Heart right ventricle (tissue), 16 donors: ENCODE results near the gene TRIML2. TPM values are rescaled to one million over a fixed set of nuclear protein-coding genes. Genes with fewer than 3 reads are reported as not detected.

ENCODE experiments used
- ATAC-seq, 8 donors: fragments of 200-7000 bp; cut with Tn5 transposase; one replicate each; pipeline ENCODE4 v1.9.1; 2020; ENCODE audit warnings: mild to moderate bottlenecking in 8 of 8, moderate library complexity in 8 of 8, moderate number of reproducible peaks in 1 of 8
- DNase-seq, 2 donors: peaks; one replicate each; pipeline ENCODE4 v3.0.0-alpha.2; 2020
- H3K27ac ChIP-seq, 10 donors: fragments of 200-600 bp; sonication (generic) in 2 of 10; one replicate each; pipeline versions ENCODE4 v1.5.0 to v1.8.0; 2020 to 2022; ENCODE audit warnings: mild to moderate bottlenecking in 3 of 10
- H3K27me3 ChIP-seq, 7 donors: fragments of 200-600 bp; one replicate each; pipeline ENCODE4 v1.8.0; 2021 to 2022; ENCODE audit warnings: mild to moderate bottlenecking in 2 of 7
- H3K36me3 ChIP-seq, 9 donors: fragments of 200-600 bp; sonication (generic) in 1 of 9; one replicate each; pipeline versions ENCODE4 v1.5.0 to v1.8.0; 2020 to 2022; ENCODE audit warnings: mild to moderate bottlenecking in 2 of 9
- H3K4me1 ChIP-seq, 9 donors: fragments of 200-600 bp; sonication (generic) in 1 of 9; one replicate each; pipeline versions ENCODE4 v1.5.0 to v1.8.0; 2020 to 2022; ENCODE audit warnings: mild to moderate bottlenecking in 4 of 9
- H3K4me3 ChIP-seq, 10 donors: fragments of 200-600 bp; sonication (generic) in 2 of 10; one replicate each; pipeline versions ENCODE4 v1.5.0 to v1.8.0; 2020 to 2022; ENCODE audit warnings: mild to moderate bottlenecking in 7 of 10, moderate library complexity in 2 of 10
- H3K9me3 ChIP-seq, 11 donors: fragments of 200-600 bp in 10 of 11; sonication (generic) in 2 of 11; one replicate each; pipeline versions ENCODE4 v1.5.0 to v1.8.0; 2013 to 2022; ENCODE audit warnings: mild to moderate bottlenecking in 2 of 11, control low read depth in 1 of 11, moderate library complexity in 1 of 11
- CTCF ChIP-seq, 9 donors: fragments of 200-600 bp; sonication (generic) in 2 of 9; IDR thresholded peaks; one replicate each; pipeline versions ENCODE4 v1.5.0 to v1.8.0; 2021 to 2022; ENCODE audit warnings: antibody characterized with exemption in 9 of 9, mild to moderate bottlenecking in 5 of 9, moderate library complexity in 1 of 9
- WGBS, 2 donors: extraction: QIAGEN DNeasy Blood & Tissue Kit; methylation state at CpG; one replicate each; pipeline ENCODE4 v1.1.7; 2013; ENCODE audit warnings: inconsistent platforms in 1 of 2; 5-methylcytosine and 5-hydroxymethylcytosine counted together
- intact Hi-C, 10 donors: fragments of 100-400 bp; cut with DNase I; formaldehyde crosslinking; loops; one replicate each; pipeline versions ENCODE4 v1.11.1 to v1.14.2; 2022
- polyA plus RNA-seq, 2 donors: library from polyadenylated mRNA; stranded (reverse); fragments of 200-250 nt; gene quantifications; one replicate each; pipeline ENCODE4 v1.2.3, GENCODE V29; 2013
- total RNA-seq, 10 donors: library from RNA; stranded (reverse); fragmentation: NEBNext Ultra II Directional in 3 of 10; extraction: Animal tissue kit (Norgen Biotek cat#: 25700) in 3 of 10; gene quantifications; one replicate each; pipeline versions ENCODE4 v1.2.1 to v1.2.4, GENCODE V29; 2021 to 2023
- donor health status: Arrhythmogenic right ventricular cardiomyopathy.
- donor health status: ischemic (EF 13 %, LVEDD 7.1; RV severe dilation, severe dysfunction).
- donor health status: healthy with polysubstance abuse.
- donor health status: DM: no; HTN: yes; CAD: no.
- donor health status: DM: no; HTN: no; CAD: no.
- donor health status: ischemic (EF 25% LVEDD 6.9; RV normal size, moderate dysfunction).
- donor health status: ischemic (EF 25% LVEDD 5.7; RV mildly dilated, moderate dysfunction).
- donor health status: healthy.
- donor health status: DM: yes; HTN: yes; CAD: no.
- donor health status: Ischemic cardiomyopathy.
- donor health status: ischemic (EF 35%, LVEDD 5.7; RV mildly dilated, moderate dysfunction).
- donor health status: nonischemic (EF 11% LVEDD 7.7; RV severe dilation, severe dysfunction).
- donor health status: DM: yes; HTN: yes; CAD: no.
- donor health status: PGD.
- donor health status: ischemic (EF 29% LVEDD 5.4; RV normal size, mild dysfunction).
- donor health status: nonischemic (EF 23%, LVEDD 6.1; RV moderate dilation, normal function).

Gene TRIML2
- total and polyA plus RNA-seq, 12 donors = 0.01 TPM; not detected in 11

- ATAC-seq (no peak), DNase-seq (no peak)
- 53 to 66% methylated on average over 15 of the region's 15 CpGs for WGBS, 2 donors
- Histone ChIP-seq H3K36me3 (no peaks in the 10 kb centered on the region), H3K4me3 (no peak overlapping the region), H3K4me1 (no peaks in the 10 kb centered on the region), H3K27me3 (peaks cover 0 to 15% (median 0%) of the 10 kb centered on the region in 7 donors), H3K27ac (no peak overlapping the region), H3K9me3 (peaks cover 0 to 11% (median 0%) of the 10 kb centered on the region in 11 donors)
- intact Hi-C loops = no loop called here
- TF ChIP-seq CTCF (IDR thresholded peaks at IDR 0.05) = no peak
These were observed 67.2 kb downstream of the TRIML2 start for GRCh38 chr4:188042191-188042590.

GRCh38 chr4:188041721-188042120 is 67.7 kb downstream of the TRIML2 start:
- DNase-seq (no peak), ATAC-seq (no peak)
- Histone ChIP-seq H3K4me3 (no peak overlapping the region), H3K27me3 (peaks cover 0 to 15% (median 0%) of the 10 kb centered on the region in 7 donors), H3K9me3 (peaks cover 0 to 11% (median 0%) of the 10 kb centered on the region in 11 donors), H3K36me3 (no peaks in the 10 kb centered on the region), H3K27ac (no peak overlapping the region), H3K4me1 (no peaks in the 10 kb centered on the region)
- intact Hi-C loops = no loop called here
- TF ChIP-seq CTCF (IDR thresholded peaks at IDR 0.05) = no peak
- 73 to 78% methylated on average over 21 of the region's 21 CpGs for WGBS, 2 donors

Other genes starting within 250 kb of the TRIML2 start
- under 1 TPM in 1 of 10 donors, not detected in 9; 0.09 TPM for gene ZFP42, start 113.8 kb downstream of the TRIML2 start, total RNA-seq
- gene ZFP42, start 113.8 kb downstream of the TRIML2 start, polyA plus RNA-seq = not detected
- gene TRIML1, start 29.8 kb upstream of the TRIML2 start, total RNA-seq = not detected
- gene TRIML1, start 29.8 kb upstream of the TRIML2 start, polyA plus RNA-seq = not detected